ENCODE results near the gene VARS1.
"Not testable (repeated sequence)": the region's sequence is repeated elsewhere in the genome, so short reads cannot be mapped to it uniquely, and the experiment has no call there.

- TF ChIP-seq EZH2 (IDR thresholded peaks at IDR 0.05; ENCODE audit: low read depth); CTCF (conservative IDR thresholded peaks at IDR 0.05): not testable (repeated sequence)
Measured at GRCh38 chr6:31817133-31817928, 21.8 kb upstream of the VARS1 start.
